Nucleus accumbens (tissue), 56 donors: ENCODE measurements around the gene IQSEC3.

Experiments
- DNase-seq, 56 donors: peaks; one replicate each; lab custom pipeline; 2025; lab: John Stamatoyannopoulos, UW

The IQSEC3 gene

DNA sequence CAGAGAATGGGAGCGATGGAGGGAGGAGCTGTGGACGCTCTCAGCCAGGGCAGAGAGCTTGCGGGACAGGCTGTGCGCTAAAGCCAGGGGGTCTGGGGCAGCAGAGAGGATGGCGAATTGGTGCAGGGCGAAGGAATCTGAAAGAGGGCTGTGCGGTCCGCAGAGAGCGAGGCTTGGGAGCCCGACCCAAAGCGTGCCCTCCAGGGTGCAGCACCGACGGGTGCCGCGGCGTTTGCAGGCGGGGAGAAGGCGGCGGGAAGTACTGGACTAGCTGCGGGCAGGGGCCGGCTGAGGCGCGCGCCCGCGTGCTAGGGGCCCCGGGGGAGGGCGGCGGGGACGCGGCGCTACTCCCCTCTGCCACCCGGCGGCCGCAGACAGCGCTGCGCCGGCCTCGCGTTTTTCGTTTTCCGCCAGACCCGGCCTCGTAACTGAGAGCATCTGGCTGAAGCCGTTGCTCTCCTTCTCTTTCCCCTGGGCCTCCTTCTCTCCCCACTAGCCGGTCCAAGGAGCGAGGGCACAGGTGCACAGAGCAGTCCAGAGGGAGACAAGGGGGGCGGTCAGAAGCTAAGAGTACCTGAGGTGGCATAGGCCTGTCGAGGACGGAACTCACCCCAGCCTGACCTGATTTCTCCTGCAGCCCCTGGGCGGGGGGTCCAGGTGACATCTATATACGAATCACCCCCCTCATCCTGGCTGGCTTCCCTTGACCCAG is 122.5 kb downstream of the IQSEC3 start:
- peak in 46 of 56 donors; percentile 17 to 77 (median 53) for DNase-seq

DNA sequence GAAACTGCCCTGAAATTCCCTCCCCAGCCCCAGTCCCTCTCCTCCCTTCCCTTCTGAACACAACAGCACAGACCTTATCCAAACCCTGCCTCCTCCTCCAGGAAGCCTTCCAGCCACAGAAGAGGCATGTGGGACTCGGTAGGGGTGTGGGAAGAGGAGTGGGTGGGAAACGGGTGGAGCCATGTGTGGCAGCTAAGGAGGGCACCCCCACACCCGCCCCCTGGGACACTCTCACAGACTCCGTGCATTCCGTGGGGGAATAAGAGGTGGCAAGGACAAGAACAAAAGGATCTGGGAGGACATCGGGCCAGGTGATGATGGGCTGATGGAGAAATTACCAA is 123.0 kb downstream of the IQSEC3 start:
- DNase-seq, result no peak

DNA sequence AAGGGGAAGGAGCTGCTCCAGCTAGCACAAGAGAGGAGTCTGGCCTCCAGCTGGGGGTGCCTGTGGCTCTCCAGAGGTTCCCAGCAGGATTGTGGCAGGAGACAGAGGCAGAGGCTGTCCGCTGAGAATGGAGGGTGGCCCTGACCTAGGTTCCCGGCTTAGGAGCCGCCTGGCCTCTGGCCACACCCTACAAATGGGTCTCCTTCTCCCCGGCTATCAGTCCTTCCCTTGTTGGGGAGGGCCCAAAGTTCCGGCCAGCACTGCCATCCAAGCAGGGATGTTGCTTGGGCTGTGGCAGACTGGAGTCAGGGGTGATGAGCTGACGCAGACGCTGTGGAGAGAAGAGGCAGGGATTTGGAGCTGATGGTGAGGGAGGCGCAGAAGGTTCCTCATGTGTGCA is 124.3 kb downstream of the IQSEC3 start:
- no peak for DNase-seq

DNA sequence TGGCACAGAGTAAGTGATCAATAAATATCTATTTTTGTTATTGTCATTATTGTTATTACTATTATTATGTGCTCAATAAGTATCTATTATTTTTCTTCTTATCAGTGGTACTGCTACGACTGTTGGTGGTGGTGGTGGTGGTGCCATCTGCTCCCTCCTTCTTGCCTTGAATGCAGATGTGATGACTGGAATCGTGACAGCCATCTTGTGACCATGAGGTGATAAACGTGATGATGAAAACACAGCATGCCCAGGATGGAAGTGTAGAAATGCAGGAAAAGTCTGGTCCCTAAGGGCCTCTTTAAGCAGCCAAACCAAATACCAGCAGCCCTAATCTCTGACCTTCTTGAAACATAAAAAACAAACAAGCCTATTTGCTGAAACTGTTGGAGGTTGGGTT is 125.0 kb downstream of the IQSEC3 start:
- no peak for DNase-seq

DNA sequence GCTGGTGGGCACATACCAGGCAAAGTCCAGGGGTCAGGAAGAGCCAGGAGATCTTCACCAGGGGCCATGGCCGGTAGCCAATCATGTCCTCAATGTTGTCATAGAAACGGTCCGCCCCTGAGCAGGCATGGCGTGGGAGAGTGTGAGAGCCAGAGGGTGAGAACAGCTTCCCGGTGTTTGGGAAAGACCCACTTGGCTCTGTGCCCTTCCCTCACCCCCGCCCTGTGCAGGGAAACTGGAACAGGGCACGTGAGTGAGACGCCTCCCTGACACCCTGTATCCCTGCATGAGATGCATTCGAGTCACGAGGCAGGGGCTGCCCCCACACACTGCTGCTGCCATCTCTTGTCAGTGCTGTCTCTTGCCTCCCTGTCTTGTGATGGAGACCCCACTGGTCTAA is 126.7 kb downstream of the IQSEC3 start:
- peak in 27 of 56 donors; percentile 12 to 82 (median 31) for DNase-seq

DNA sequence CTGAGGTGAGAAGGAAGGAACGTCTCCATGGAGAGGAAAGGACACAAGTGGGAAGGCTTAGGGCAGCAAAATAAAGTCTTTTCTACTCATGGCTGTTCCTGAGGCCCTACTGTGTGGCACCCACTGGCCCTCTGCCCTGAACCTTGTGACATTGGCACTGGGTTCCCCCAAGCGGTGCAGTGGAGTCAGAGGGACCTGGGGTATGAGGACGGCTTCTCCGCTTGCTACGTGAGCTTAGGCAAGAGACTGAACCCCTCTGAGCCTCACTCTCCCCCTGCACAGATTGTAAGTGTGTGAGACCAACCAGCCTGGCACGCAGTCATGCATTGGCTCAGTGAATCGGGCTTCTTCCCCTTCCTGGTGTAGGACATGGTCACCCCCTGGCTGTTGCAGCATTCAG is 127.7 kb downstream of the IQSEC3 start:
- DNase-seq, result no peak

DNA sequence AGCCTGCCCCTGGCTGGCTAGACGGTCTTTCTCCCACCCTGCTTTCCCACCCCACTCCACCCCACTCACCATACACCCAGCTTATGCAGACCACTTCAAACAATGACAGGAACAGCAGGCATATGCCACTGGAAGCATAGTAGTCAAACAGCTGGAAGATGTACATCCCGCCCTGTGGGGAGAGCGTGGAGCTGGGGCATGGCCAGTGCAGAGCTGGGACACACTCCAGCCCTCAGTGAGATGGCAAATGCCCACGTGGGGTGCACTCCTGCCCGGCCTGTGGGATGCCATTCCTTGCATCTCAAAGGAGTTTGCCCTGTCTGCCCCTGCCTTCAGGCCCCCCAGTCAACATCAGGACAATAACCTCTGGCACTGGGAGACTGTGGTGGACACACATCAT is 128.6 kb downstream of the IQSEC3 start:
- DNase-seq, result peak in 2 of 56 donors; percentile 17 to 18

DNA sequence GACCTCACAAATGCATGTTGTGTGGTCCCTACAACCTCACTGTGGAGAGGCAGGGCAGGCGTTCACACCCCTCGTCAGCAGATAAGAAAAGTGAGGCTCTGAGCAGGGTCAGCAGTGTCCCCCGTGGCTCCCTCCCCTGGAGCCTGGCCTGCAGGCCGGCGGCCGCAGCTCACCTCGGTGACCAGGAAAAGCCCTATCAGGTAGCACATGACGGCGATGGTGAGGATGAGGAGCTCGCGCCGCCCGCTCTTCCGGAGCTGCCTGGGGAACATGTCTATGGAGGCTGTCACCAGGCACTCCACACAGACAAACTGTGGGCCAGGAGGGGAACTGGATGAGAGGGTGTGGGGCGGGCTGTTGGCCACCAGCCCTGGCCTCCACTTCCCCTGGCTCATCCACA is 129.4 kb downstream of the IQSEC3 start:
- no peak for DNase-seq

DNA sequence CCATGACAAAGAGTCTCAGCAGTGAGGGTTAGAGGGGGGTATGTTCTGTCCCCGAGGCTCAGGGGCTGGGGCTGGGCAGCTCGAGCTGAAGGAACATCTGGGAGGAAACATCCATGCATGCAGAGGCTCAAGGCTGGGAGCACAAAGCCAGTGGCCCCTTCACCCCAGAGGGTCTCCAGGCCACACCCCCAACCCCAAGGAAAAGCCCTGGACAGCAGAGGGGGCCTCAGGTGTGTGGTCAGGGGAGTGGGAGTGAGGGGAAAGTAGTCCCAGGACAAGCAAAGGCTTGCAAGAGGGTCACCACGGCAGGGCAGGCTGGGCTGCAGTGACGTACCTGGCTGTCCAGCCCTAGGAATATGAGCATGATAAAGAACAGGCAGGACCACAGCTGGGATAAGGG is 129.9 kb downstream of the IQSEC3 start:
- no peak for DNase-seq

DNA sequence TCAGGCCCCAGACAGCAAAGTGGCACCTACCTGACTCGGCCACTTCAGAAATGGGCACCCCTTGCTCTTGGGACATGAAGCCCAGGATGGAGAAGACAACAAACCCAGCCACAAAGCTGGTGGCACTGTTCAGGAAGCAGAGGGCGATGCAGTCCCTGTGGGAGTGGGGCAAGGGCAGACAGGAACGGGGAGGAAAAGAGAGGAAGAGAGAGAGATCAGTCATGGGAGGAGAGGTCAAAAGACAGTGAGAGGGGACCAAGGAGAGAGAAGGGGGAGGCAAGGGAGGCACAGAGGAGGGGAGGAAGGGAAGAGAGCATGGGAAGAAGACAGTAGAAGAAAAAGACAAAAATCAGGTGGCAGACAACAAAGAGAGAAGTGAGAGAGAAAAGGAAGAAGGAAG is 130.8 kb downstream of the IQSEC3 start:
- DNase-seq, result no peak

DNA sequence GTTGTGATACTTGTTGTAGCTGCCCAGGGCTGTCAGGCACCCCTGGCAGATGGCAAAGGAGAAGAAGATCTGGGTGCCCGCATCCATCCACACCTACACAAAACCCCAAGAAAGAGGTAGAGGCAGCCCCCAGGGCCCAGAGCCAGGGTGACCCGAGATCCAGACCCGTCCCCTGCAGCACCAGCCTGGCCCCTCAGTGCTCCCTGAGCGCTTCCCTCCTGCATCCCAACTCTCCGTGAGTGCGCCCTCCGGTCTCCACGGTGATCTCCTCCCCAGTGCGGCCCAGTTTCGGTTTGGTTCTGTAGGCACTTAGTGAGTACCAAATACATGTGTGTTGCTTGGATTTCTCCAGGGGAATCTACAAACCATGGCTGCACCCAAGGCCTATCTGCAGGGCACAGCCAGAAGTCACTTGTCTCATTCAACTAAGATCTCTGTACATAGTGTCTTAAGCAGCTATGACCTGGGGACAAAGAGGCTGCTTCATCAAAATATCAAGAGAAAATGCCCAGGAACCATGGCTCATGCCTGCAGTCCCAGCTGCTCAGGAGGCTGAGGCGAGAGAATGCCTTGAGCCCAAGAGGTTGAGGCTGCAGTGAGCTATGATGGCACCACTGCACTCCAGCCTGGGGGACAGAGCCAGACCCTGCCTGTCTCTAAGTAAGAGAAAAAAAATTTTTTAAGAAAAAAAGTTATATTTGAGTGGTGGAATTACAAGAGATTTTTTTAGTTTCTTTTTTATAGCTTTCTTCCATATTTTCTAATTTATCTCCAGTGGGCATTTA is 131.5 kb downstream of the IQSEC3 start:
- no peak for DNase-seq

DNA sequence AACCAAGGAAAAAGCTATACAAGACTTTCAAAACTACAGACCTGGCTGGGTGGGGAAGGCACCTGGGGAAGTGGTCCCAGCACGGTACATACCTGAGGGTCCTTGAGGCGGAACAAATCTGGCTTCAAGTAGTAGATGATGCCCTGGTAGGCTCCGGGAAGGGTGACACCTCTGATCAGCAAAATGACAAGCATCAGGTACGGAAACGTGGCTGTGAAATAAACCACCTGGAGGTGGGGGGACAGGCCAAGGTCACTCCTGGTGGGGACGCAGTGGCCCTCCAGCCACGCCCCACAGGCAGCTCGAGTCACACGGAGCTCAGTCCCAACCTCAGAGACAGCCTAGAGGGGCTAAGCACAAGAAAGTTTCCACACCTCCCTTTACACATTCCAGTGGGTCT is 132.1 kb downstream of the IQSEC3 start:
- no peak for DNase-seq

DNA sequence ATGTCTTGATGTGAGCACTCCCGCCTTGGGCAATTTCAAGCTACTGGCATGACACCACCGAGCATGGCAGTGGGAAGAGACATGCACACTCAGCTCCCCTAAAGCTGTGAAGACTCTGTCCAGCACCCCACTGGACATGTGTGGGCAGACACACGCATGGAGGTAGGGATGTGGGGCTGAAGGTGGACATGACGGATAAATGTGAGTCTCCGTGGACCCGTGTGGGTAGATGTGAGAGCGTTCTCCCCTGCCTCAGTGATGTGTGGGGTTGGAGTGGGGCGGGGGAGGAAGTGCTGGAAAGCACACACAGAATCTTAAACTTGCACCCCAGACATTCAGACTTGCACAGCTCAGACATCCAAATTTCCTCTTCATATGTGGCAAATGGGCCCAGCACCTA is 134.8 kb downstream of the IQSEC3 start:
- no peak for DNase-seq

DNA sequence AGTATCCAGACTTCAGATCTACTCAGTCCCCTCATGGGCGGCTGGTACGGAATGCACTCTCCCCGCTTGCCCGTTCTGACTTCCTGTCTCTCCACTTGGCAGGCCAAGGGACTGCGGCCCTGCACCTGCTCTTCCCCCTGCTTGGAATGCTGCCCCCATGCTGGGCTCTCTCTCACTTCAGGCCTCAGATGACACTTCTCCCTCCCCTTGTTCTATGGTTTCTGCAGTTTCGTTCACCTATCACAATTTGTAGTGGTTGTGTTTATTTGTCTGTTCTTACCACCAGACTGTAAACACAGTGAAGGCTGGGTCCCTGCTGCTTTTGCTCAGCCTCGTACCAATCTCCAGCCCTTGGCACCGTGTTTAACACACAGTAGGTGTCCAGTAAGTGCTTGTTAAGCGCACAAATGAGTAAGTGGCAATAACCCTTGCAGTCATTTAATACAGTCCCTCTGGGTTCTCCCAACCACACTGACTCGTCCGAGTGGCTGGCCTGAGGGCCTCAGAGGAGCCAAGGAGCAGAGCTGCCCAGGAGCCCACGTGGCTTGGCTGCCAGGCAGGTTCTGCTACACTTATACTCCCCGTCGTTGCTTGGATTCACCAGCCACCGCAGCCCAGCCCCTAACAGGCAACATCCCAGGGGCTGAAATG is 135.6 kb downstream of the IQSEC3 start:
- peak in 15 of 56 donors; percentile 10 to 54 (median 29) for DNase-seq

DNA sequence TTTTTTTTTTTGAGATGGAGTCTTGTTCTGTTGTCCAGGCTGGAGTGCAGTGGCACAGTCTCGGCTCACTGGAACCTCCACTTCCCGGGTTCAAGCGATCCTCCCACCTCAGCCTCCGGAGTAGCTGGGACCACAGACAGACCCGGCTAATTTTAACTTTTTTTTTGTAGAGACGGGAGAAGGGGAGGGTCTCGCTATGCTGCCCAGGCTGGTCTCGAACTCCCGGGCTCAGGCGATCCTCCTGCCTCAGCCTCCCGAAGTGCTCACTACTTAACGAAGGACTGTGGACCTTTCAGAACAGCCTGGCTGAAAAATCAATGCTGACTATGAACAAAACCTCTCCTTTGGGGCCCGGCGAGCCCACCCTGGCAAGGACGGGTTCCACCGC is 136.5 kb downstream of the IQSEC3 start:
- no peak for DNase-seq

DNA sequence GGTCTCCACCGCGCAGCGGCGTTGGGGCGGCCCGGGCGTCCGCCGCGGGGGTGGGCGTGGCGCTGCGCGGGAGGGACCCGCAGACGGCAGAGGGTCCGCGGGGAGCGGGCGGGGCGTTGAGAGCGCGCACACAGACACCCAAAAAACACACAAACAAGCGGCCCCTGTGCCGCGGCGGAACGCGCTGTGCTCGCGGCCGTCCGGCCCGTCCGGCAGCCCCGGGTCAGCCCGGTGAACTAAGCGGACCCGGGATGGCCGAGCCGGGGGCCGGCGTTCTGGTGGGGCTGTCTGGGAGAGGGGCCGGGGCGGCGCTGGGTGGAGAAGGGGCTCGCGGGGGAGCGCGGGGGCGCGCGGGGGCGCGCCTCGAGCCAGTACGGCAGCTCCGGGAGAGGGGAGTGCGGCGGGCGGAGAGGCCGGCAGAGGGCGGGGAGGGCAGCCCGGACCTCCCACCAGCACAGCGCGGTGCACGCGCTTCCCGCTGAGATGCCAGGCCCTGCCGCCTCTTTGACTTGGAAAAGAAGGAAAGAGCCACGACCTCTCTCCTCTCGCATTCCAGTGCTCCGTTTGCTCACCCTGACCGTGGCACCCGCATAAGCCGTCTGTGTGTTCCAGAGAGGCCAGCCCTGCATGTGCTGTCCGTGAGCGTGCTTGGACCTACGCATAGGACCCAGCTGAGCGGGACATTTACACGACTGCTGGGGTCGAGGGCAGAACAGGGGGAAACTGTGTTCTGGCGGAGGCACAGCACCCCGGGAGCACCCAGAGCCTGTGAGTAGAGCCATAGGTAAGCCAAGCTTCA is 137.1 kb downstream of the IQSEC3 start:
- DNase-seq, result peak in 46 of 56 donors; percentile 7 to 79 (median 44)

DNA sequence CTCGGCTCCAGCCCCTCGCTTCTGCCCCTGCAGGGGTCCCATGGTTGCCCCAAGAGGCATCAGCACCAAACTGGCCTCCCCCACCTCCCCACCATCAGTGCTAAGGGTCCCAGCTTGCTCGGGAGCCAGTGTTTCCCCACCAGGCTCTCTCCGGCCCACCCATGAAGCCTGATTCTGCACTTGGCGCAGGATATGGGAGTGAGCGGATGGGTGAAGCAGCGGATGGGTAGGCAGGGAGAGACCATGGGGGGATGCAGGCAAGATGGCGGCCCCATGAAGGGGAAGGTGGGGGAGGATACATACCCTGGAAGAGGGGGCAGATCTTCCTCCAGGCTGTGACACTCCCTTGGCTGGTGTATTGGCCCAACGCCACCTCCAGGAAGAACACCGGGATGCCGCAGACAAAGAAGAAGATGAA is 137.7 kb downstream of the IQSEC3 start:
- DNase-seq, result peak in 1 of 56 donors; percentile 24

DNA sequence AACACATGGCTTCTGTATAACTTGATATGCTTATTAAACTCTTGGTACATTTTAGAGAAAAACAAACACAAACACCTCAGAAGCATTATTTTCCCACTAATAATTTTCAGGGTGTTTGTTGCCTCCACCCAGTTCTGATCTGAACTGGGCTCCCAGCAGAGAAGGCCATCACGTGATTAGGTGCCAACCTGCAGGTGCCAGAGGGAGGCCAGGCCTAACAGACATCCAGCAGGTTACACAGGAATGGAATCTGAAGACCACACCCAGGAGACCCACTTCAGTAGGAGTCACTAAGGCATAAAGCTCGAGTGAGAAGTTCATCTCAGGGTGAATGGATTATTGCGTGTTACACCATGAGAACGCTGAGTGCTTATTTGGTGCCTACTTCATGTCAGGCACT is 138.5 kb downstream of the IQSEC3 start:
- DNase-seq, result no peak

DNA sequence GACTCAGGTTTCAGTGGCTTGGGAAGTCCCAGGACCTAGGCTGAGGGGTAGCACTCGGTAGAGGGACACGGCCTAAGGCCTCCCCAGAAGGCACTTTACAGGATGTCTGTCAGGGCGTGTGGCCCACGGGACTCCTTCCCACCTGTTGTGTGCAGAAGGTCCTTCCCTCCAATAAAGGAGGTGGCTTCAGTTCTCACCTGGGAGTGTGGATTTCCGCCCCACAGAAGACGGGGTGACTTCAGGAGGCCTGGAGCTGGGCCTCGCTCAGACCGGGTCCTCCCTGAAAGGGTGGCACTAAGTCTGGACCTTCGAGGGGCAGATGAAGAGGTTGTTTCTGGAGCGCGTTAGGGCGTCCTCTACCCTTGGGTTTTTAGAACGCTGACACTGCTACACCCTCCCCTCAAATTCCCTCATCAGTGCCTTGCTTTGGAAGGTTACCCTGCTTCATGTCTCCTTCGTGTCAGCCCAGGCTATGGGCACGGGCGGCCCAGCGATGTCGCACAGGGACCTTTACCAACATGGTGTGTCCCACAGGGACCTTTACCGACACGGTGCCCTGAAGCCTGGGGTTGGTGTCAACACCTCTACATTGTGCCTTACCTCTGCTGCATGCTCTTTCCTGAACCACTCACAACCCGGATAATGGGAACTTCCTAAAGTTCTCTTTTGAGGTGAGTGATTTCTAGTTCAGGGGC is 140.3 kb downstream of the IQSEC3 start:
- DNase-seq, result no peak

DNA sequence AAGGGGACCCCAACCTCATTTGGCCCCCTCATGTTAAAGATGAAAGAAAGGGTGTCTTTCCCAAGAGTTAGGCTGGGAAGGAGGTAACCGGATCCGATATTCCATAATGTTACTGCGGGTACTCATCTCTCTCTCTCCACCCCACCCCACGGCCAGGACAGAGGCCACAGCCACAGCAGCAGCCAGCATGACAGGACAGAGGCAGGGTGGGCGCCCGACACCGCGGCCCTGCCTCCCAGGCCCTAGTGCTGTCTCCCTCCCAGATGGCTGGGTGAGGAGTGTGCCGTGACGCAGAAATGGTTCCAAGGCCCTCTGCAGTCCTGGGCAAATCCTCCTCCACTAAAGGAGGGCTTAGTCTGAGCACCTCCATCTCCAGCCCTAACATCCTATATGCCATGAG is 141.2 kb downstream of the IQSEC3 start:
- no peak for DNase-seq
